K562 treated with DMSO at 1 percent for 12 hours (cell line): ENCODE data around the gene PSMD7. TPM values are rescaled to one million over a fixed set of nuclear protein-coding genes. Genes with fewer than 3 reads are reported as not detected.

Experiments used
- total RNA-seq: library from RNA; unstranded; fragments of 300-600 nt; gene quantifications from 2 replicates; pipeline ENCODE4 v1.2.3, GENCODE V29; 2022; ENCODE audit not compliant: insufficient read depth

The PSMD7 gene
- 114 and 150 TPM in 2 replicates for total RNA-seq

DNA sequence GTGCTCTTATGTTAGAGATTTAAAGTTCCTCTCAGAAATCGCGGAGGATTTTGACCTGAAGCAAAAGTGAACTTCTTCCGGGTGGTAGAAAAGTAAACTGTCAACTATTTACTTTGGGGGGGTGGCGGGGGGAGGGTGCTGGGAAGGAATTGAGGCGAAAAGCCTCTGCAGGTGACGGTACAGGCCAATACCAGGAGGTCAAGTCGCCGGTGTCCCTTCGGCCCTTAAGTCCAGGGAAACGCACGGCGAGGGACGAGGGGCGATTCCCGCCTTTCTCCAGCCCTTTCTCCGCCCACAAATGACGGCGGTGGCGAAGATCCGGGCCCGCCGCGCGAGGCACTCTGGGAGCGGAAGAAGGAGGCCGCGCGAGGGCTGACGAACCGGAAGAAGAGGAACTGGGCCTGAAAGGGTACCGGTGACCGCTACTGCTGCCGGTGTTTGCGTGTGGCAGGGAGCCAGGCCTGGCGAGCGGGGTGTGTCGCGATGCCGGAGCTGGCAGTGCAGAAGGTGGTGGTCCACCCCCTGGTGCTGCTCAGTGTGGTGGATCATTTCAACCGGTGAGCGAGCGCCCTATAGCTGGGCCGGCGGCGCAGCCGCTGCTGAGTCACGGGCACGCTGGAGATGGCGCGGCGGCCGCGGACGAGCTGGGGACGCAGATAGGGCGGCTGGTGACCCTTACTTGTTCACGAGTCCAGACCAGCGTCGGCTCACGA lies at the start of gene PSMD7:
TSS of gene PSMD7 (plus strand) at position 383 of the 713 bp plus-strand sequence. CDS start at position 484, 101 bp downstream.

Other genes starting within 250 kb of the PSMD7 start
- 1.2 and 1.7 TPM in 2 replicates for gene NPIPB15, start 79.5 kb downstream of the PSMD7 start, total RNA-seq
- gene CLEC18B, start 124.7 kb downstream of the PSMD7 start, total RNA-seq, result 7.4 and 7.5 TPM in 2 replicates